Esophagus squamous epithelium (tissue), 5 donors: ENCODE results near the gene MIA. TPM values are rescaled to one million over a fixed set of nuclear protein-coding genes. Genes with fewer than 3 reads are reported as not detected.
"Not testable (repeated sequence)": the region's sequence is repeated elsewhere in the genome, so short reads cannot be mapped to it uniquely, and the experiment has no call there.

ENCODE experiments used
- DNase-seq: peaks from one replicate; lab custom pipeline; 2025; lab: John Stamatoyannopoulos, UW
- H3K27ac ChIP-seq, 4 donors: fragments of 200-600 bp; sonication (generic); one replicate each; pipeline ENCODE4 v1.5.1; 2016 to 2019; ENCODE audit warnings: mild to moderate bottlenecking in 1 of 4
- H3K27me3 ChIP-seq, 4 donors: fragments of 200-600 bp; sonication (generic); 1 replicate in 3 of 4; 2 replicates in 1 of 4; pipeline versions ENCODE4 v1.5.1 to v1.6.0; 2017 to 2021; ENCODE audit warnings: antibody characterized with exemption in 1 of 4
- H3K36me3 ChIP-seq, 3 donors: fragments of 200-600 bp; sonication (generic); one replicate each; pipeline ENCODE4 v1.5.1; 2016 to 2019
- H3K4me1 ChIP-seq, 3 donors: fragments of 200-600 bp; sonication (generic); one replicate each; pipeline ENCODE4 v1.5.1; 2017 to 2019
- H3K4me3 ChIP-seq, 4 donors: fragments of 200-600 bp; sonication (generic); 1 replicate in 3 of 4; 2 replicates in 1 of 4; pipeline ENCODE4 v1.5.1; 2016 to 2019; ENCODE audit warnings: mild to moderate bottlenecking in 2 of 4, moderate library complexity in 1 of 4
- H3K9me3 ChIP-seq, 3 donors: fragments of 200-600 bp; sonication (generic); one replicate each; pipeline ENCODE4 v1.5.1; 2016 to 2019
- POLR2A ChIP-seq, 4 donors: fragments of 450-650 bp; IDR thresholded peaks; one replicate each; pipeline ENCODE4 v1.6.1; 2017; ENCODE audit warnings: antibody characterized with exemption in 4 of 4, mild to moderate bottlenecking in 4 of 4, moderate library complexity in 3 of 4
- whole genome bisulfite sequencing, 2 donors: methylation state at CpG; one replicate each; pipeline ENCODE4 v1.1.5; 2018; 5-methylcytosine and 5-hydroxymethylcytosine counted together
- intact Hi-C: fragments of 100-400 bp; cut with DNase I; formaldehyde crosslinking; loops from one replicate; pipeline ENCODE4 v1.15.0; 2022
- total RNA-seq, 4 donors: library from RNA; depleted of rRNA; stranded (reverse); fragments of >200 nt; gene quantifications; one replicate each; pipeline ENCODE4 v1.1.0, GENCODE V29; 2016
- TF ChIP-seq, protein P1 (sequence below), 6 experiments: fragments of 450-650 bp in 4 of 6; fragments of 200-600 bp in 2 of 6; sonication (generic) in 2 of 6; IDR thresholded peaks; one replicate each; pipeline ENCODE4 v1.5.1; 2016 to 2019; ENCODE audit warnings: antibody characterized with exemption in 6 of 6, mild to moderate bottlenecking in 4 of 6, moderate library complexity in 4 of 6
- donor health status: DM: yes; HTN: yes; CAD: no.

MIA gene
- total RNA-seq, 4 donors from 2014 or later, result 3.7 TPM; not detected in 3

DNA sequence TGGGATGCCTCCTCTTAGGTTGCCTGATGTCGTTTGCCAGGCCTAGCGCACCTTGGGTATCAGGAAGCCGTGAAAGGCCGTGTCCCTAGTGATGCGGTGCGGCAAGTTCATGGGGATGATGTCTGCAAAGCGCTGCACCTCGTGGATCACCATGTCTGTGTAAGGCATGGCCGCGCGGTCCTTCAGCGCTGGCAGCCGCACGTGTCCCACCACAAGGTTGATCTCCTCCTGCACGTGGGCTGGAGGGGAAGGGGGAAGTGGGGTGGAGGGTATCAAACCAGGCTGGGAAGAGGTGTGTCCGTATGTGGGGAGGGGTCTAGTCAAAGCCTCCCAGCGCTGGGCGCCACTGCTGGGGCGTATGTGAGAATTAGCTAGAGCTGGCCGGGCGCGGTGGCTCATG lies 46.8 kb downstream of the MIA start:
- H3K36me3 ChIP-seq, result peaks cover 0 to 6% (median 0%) of the 10 kb centered on the region in 3 donors
- no peaks in the 10 kb centered on the region for H3K27me3 ChIP-seq
- WGBS, 2 donors, result 92 to 94% methylated on average over 8 to 14 of the region's 22 CpGs
- H3K4me3 ChIP-seq, result no peak overlapping the region
- intact Hi-C loops, result no loop called here
- H3K27ac ChIP-seq, result no peak overlapping the region
- peaks cover 5 to 29% (median 15%) of the 10 kb centered on the region in 3 donors for H3K4me1 ChIP-seq
- DNase-seq, result no peak
- H3K9me3 ChIP-seq, result no peaks in the 10 kb centered on the region
- TF ChIP-seq POLR2A (IDR thresholded peaks at IDR 0.05), result no peak
- TF ChIP-seq, protein P1, sequence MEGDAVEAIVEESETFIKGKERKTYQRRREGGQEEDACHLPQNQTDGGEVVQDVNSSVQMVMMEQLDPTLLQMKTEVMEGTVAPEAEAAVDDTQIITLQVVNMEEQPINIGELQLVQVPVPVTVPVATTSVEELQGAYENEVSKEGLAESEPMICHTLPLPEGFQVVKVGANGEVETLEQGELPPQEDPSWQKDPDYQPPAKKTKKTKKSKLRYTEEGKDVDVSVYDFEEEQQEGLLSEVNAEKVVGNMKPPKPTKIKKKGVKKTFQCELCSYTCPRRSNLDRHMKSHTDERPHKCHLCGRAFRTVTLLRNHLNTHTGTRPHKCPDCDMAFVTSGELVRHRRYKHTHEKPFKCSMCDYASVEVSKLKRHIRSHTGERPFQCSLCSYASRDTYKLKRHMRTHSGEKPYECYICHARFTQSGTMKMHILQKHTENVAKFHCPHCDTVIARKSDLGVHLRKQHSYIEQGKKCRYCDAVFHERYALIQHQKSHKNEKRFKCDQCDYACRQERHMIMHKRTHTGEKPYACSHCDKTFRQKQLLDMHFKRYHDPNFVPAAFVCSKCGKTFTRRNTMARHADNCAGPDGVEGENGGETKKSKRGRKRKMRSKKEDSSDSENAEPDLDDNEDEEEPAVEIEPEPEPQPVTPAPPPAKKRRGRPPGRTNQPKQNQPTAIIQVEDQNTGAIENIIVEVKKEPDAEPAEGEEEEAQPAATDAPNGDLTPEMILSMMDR (IDR thresholded peaks at IDR 0.05), result no peak

DNA sequence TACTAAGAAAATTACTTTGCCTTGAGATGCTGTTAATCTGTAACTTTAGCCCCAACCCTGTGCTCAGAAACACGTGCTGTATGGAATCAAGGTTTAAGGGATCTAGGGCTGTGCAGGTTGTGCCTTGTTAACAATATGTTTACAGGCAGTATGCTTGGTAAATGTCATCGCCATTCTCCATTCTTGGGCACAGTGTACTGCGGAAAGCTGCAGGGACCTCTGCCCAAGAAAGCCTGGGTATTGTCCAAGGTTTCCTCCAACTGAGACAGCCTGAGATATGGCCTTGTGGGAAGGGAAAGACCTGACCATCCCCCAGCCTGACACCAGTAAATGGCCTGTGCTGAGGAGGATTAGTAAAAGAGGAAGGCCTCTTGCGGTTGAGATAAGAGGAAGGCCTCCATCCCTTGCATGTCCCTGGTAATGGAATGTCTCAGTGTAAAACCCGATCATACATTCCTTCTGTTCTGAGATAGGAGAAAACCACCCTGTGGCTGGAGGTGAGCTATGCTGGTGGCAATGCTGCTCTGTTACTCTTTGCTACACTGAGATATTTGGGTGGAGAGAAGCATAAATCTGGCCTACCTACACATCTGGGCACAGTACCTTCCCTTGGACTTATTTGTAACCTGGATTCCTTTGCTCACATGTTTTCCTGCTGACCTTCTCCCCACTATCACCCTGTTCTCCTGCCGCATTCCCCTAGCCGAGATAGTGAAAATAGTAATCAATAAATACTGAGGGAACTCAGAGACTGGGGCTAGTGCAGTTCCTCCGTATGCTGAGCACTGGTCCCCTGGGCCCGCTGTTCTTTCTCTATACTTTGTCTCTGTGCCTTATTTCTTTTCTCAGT lies 47.6 kb downstream of the MIA start:
- Histone ChIP-seq H3K4me1 (peaks cover 5 to 26% (median 15%) of the 10 kb centered on the region in 3 donors), H3K27ac (peak overlapping the region in 2 of 4 donors; percentile 21 to 29), H3K36me3 (peaks cover 0 to 13% (median 0%) of the 10 kb centered on the region in 3 donors)
- H3K9me3 ChIP-seq, intact Hi-C loops, H3K27me3 ChIP-seq, H3K4me3 ChIP-seq, DNase-seq: not testable (repeated sequence)
- 72 to 91% methylated on average over 6 to 9 of the region's 9 CpGs for WGBS, 2 donors

DNA sequence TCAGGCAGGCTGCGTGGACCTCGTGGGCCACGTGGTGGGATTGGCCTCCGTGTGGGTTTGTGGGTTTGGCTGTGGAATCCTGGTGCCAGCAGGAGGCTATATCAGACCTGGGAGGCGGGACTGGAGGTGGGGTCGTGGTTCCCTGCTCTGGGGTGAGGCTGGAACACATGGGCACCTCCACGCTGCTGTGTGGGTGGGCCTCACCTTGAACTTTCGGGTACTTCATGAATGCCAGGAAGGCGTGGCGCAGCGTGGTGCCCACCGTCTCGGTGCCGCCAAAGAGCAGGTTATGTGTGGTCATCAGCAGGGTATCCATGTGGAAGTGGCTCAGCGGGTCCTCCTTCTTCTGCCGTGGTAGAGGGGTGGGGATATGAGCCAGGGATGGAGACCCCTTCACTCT lies 49.6 kb downstream of the MIA start:
- H3K36me3 ChIP-seq, result peaks cover 0 to 13% (median 0%) of the 10 kb centered on the region in 3 donors
- H3K27ac ChIP-seq, H3K9me3 ChIP-seq, H3K4me1 ChIP-seq, DNase-seq, intact Hi-C loops, H3K27me3 ChIP-seq, H3K4me3 ChIP-seq: not testable (repeated sequence)
- WGBS, 2 donors, result 75 to 96% methylated on average over 8 to 11 of the region's 16 CpGs

DNA sequence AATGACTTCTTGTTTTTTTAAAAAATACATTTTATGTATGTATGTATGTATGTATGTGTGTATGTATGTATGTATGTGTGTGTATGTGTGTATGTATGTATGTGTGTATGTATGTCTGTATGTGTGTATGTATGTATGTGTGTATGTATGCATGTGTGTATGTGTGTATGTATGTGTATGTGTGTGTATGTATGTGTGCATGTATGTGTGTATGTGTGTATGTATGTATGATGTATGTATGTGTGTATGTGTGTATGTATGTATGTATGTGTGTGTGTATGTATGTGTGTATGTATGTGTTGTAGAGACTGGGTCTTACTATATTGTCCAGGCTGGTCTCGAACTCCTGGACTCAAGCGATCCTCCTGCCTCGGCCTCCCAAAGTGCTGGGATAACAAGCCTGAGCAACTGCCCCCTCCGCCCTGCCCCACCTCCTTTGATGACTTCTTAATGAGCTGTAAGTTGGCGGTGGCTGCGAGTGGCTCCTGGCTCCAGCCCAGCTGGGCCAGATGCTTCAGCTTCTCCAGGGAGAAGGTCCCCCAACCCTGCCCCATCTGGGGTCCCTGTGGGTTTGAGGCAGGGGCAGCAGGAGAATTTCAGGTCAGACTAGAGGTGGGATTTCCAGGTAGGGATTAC lies 50.3 kb downstream of the MIA start:
- DNase-seq, H3K27ac ChIP-seq, H3K9me3 ChIP-seq, H3K27me3 ChIP-seq, intact Hi-C loops, H3K4me1 ChIP-seq, H3K4me3 ChIP-seq: not testable (repeated sequence)
- WGBS, 2 donors, result 65% methylated on average over 4 of the region's 6 CpGs; no CpG with 5 or more reads in 1 of the 2 donors
- H3K36me3 ChIP-seq, result peaks cover 0 to 13% (median 0%) of the 10 kb centered on the region in 3 donors

DNA sequence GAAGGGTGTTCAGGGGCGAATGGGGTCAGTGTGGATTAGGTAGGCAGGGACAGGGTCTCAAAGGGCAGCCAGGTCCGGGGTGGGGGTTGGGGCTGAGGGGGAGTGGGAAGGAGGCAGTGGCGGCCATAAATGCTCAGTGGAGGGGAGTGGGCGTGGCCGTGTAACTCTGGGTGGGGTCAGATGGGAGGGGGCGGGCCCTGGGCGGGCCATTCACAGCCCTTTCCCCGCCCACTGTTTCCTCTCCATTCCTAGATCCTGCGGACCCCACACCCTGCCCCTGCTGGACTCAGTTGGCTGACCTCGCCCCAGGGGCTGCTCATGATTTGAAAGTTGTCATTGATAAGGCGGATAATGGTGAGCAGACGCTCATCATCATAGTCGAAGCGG lies 51.0 kb downstream of the MIA start:
- intact Hi-C loops, DNase-seq: not testable (repeated sequence)
- WGBS, 2 donors, result 91 to 100% methylated on average over 2 to 9 of the region's 14 CpGs

DNA sequence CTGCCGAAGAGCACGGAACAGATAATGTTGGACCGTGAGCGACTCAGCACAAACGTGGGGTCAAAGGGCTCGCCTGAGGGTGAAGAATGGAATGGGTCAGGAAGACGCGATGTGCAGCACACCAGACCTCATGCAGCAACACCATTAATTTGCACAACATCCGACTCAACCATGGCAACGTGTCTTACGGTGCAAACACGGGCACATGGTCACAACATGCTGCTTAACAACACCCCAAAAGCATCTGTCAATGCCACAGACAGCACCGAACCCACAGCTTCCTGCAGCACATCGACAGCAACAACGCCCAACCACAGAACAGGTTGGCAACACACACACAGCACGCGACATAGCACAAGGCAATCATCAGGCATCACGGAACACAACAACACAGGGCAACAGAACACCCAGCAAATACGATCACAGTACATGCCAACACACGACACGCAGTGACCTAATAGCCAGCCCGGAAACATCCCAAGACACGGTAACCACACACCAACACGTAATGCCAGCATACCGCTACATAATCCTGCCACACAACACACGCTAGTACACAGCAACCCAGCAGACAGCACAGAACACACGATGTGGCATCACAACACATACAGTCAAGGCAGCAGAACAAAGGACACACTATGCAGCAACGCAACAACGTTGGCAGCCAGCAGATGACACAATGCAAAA lies 51.5 kb downstream of the MIA start:
- H3K27me3 ChIP-seq, DNase-seq, H3K9me3 ChIP-seq, H3K4me1 ChIP-seq, intact Hi-C loops, H3K4me3 ChIP-seq, H3K27ac ChIP-seq: not testable (repeated sequence)
- H3K36me3 ChIP-seq, result peaks cover 0 to 13% (median 0%) of the 10 kb centered on the region in 3 donors
- 85 to 87% methylated on average over 23 to 24 of the region's 29 CpGs for WGBS, 2 donors

More for the DNA sequence above, 51.0 kb downstream of the MIA start:
- H3K4me1 ChIP-seq, H3K9me3 ChIP-seq, H3K4me3 ChIP-seq, H3K27me3 ChIP-seq, H3K27ac ChIP-seq: not testable (repeated sequence)
- H3K36me3 ChIP-seq, result peaks cover 0 to 13% (median 0%) of the 10 kb centered on the region in 3 donors

Other genes with a start within 250 kb of the MIA start
- gene SHKBP1, start 198.6 kb upstream of the MIA start, total RNA-seq, result 10 to 100 TPM; 42.3 to 77.9 (median 49.8) TPM
- gene LTBP4, start 174.2 kb upstream of the MIA start, total RNA-seq, result 100 to 1,000 TPM in 1 of 4 donors, 10 to 100 TPM in 3; 43.5 to 249 (median 65.5) TPM
- 10 to 100 TPM; 11.2 to 20.8 (median 15.8) TPM for gene NUMBL, start 84.9 kb upstream of the MIA start, total RNA-seq
- 10 to 100 TPM; 19.3 to 64.1 (median 33.3) TPM for gene COQ8B, start 58.6 kb upstream of the MIA start, total RNA-seq
- 100 to 1,000 TPM in 2 of 4 donors, 10 to 100 TPM in 2; 58.5 to 127 (median 95.7) TPM for gene ITPKC, start 58.4 kb upstream of the MIA start, total RNA-seq
- gene ACTMAP, start 25.0 kb upstream of the MIA start, total RNA-seq, result 1 to 10 TPM; 2.1 to 2.8 (median 2.4) TPM
- 10 to 100 TPM; 45.0 to 79.5 (median 51.0) TPM for gene SNRPA, start 24.3 kb upstream of the MIA start, total RNA-seq
- 10 to 100 TPM; 15.2 to 37.0 (median 20.5) TPM for gene RAB4B, start 2.7 kb downstream of the MIA start, total RNA-seq
- gene EGLN2, start 23.7 kb downstream of the MIA start, total RNA-seq, result 10 to 100 TPM; 30.3 to 50.9 (median 33.0) TPM
- not detected for gene CYP2A6, start 74.9 kb downstream of the MIA start, total RNA-seq
- gene CYP2A7, start 106.7 kb downstream of the MIA start, total RNA-seq, result not detected
- gene CYP2B6, start 215.8 kb downstream of the MIA start, total RNA-seq, result not detected